Breast epithelium (tissue), 4 donors: ENCODE measurements around the gene CLHC1. TPM values are rescaled to one million over a fixed set of nuclear protein-coding genes. Genes with fewer than 3 reads are reported as not detected.

ENCODE experiments used
- DNase-seq, 2 donors: peaks; one replicate each; pipeline ENCODE4 v3.0.0-alpha.2; 2019; ENCODE audit warnings: low spot score in 2 of 2
- H3K27ac ChIP-seq, 2 donors: fragments of 200-600 bp; sonication (generic) in 1 of 2; one replicate each; pipeline ENCODE4 v1.5.1; 2016 to 2019; ENCODE audit warnings: mild to moderate bottlenecking in 1 of 2
- H3K27me3 ChIP-seq, 2 donors: fragments of 200-600 bp; sonication (generic) in 1 of 2; one replicate each; pipeline versions ENCODE4 v1.5.1 to v1.6.0; 2017 to 2019; ENCODE audit warnings: control low read depth in 1 of 2, mild to moderate bottlenecking in 1 of 2
- H3K36me3 ChIP-seq: fragments of 200-600 bp; one replicate; pipeline ENCODE4 v1.5.1; 2019
- H3K4me1 ChIP-seq, 2 donors: fragments of 200-600 bp; sonication (generic); one replicate each; pipeline ENCODE4 v1.5.1; 2016 to 2019; ENCODE audit warnings: control low read depth in 1 of 2
- H3K4me3 ChIP-seq, 3 donors: fragments of 200-600 bp; sonication (generic); 1 replicate in 2 of 3; 2 replicates in 1 of 3; pipeline ENCODE4 v1.5.1; 2016 to 2019; ENCODE audit warnings: mild to moderate bottlenecking in 3 of 3, moderate library complexity in 2 of 3
- H3K9me3 ChIP-seq, 2 donors: fragments of 200-600 bp; sonication (generic) in 1 of 2; one replicate each; pipeline ENCODE4 v1.5.1; 2016 to 2019; ENCODE audit warnings: control low read depth in 1 of 2
- CTCF ChIP-seq, 3 donors: fragments of 450-650 bp; IDR thresholded peaks; one replicate each; pipeline ENCODE4 v1.5.1; 2016 to 2017; ENCODE audit warnings: antibody characterized with exemption in 3 of 3, mild to moderate bottlenecking in 3 of 3, moderate library complexity in 3 of 3
- POLR2A ChIP-seq: fragments of 450-650 bp; IDR thresholded peaks from one replicate; pipeline ENCODE4 v1.6.1; 2016; ENCODE audit warnings: antibody characterized with exemption, mild to moderate bottlenecking, moderate library complexity
- POLR2AphosphoS5 ChIP-seq, 3 donors: sonication (generic); formaldehyde crosslinking; IDR thresholded peaks; one replicate each; pipeline ENCODE4 v1.6.1; 2017; ENCODE audit warnings: antibody characterized with exemption in 3 of 3
- intact Hi-C: fragments of 100-400 bp; cut with DNase I; formaldehyde crosslinking; loops from one replicate; pipeline ENCODE4 v1.15.1; 2023; ENCODE audit warnings: low total_unique reads
- total RNA-seq, 3 donors: library from RNA; depleted of rRNA; stranded (reverse); fragments of >200 nt; gene quantifications; one replicate each; pipeline ENCODE4 v1.1.0, GENCODE V29; 2016

CLHC1 gene
- total RNA-seq, 3 donors from 2014 or later = 3.5 to 20.8 (median 17.7) TPM

DNA sequence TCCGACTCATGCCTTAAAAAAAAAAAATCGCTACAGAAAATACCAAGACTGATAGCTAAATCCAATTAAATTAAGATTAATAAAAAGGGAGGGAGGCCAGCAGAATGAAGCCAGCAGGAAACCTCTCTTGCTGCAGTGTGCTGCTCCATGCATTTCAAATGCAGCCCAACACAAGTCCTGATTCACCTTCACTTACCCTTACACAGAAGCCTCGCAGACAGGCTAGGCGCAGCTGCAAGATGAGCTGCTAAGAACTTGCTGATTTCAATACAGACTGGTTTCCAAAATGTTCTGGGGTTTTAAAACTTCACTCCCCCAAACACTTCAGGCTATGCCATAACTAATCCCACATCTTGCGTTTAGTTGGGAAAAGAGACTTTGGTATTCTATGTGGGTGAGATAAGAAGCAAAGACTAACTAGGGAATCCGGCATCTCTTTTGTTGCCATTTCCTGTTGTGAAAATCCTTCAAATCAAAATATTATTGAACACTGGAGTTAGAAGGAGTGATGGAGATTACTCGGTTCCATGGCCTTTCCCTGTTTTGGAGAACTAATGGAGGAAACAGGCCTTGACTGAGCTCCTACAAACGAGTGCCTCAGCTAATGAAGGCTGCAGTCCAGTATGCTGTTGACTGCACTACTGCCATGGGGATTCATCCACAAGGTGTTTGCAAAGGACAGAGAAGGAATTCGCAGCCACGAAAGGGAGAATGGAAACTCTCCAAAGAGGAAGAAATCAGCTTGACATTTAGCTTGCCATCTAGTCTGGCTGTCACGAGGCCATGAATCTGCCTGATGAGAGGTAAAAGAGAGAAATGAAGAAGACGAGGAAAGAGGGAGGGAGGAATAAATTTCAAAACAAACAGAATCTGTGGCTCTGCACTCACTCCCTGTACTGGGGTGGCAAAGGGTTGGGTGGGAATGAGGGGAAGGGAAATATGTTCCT lies 67.3 kb downstream of the CLHC1 start:
- peak overlapping the region; percentile 84 to 85 for H3K27ac ChIP-seq
- H3K27me3 ChIP-seq = no peaks in the 10 kb centered on the region
- TF ChIP-seq POLR2A = no peak
- TF ChIP-seq POLR2AphosphoS5 (IDR thresholded peaks at IDR 0.05) = no peak
- TF ChIP-seq CTCF (IDR thresholded peaks at IDR 0.05) = no peak
- DNase-seq = no peak
- H3K9me3 ChIP-seq = no peaks in the 10 kb centered on the region
- H3K36me3 ChIP-seq = no peaks in the 10 kb centered on the region
- no peak overlapping the region for H3K4me3 ChIP-seq
- intact Hi-C loops = no loop called here
- peaks cover 0 to 5% of the 10 kb centered on the region in 2 donors for H3K4me1 ChIP-seq

DNA sequence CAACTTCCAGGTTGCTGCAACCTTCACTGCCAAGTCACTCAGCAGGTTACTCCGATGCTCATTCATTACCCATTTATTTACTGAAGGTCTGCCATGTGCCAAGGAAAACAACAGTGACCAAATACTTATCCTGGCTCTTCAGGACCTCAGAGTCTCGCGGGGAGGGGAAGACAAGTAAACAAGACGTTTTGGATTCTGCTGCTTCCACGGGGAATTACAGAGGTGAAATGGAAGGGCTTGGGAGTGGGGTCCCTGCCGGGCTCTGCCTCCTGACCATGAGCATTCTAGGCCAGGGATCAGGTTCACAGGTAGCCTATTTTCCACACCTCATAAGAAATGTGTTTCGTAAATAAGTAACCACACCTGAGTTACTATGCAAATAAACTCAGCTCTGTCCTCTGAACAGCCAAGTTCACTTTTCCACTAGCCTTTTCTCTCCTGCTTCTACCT lies 68.1 kb downstream of the CLHC1 start:
- intact Hi-C loops = no loop called here
- H3K36me3 ChIP-seq = no peaks in the 10 kb centered on the region
- H3K27ac ChIP-seq = peak overlapping the region; percentile 84 to 85
- H3K4me3 ChIP-seq = no peak overlapping the region
- DNase-seq = peak in 1 of 2 donors; percentile 42
- H3K9me3 ChIP-seq = no peaks in the 10 kb centered on the region
- H3K4me1 ChIP-seq = peaks cover 0 to 5% of the 10 kb centered on the region in 2 donors
- no peaks in the 10 kb centered on the region for H3K27me3 ChIP-seq
- TF ChIP-seq POLR2AphosphoS5 (IDR thresholded peaks at IDR 0.05) (peak in 2 of 3 donors; percentile 21 to 26), POLR2A (no peak), CTCF (IDR thresholded peaks at IDR 0.05) (no peak)

GRCh38 chr2:55163274-55163721 lies 68.8 kb downstream of the CLHC1 start:
- Histone ChIP-seq H3K9me3 (no peaks in the 10 kb centered on the region), H3K36me3 (no peaks in the 10 kb centered on the region), H3K4me1 (peaks cover 0 to 5% of the 10 kb centered on the region in 2 donors), H3K27me3 (no peaks in the 10 kb centered on the region), H3K27ac (peak overlapping the region; percentile 84 to 85), H3K4me3 (peak overlapping the region in 1 of 3 donors; percentile 16)
- no peak for TF ChIP-seq POLR2A
- intact Hi-C loops = no loop called here
- DNase-seq = no peak

- Histone ChIP-seq H3K27ac (peak overlapping the region; percentile 84 to 85), H3K4me1 (peaks cover 0 to 5% of the 10 kb centered on the region in 2 donors), H3K27me3 (no peaks in the 10 kb centered on the region), H3K9me3 (no peaks in the 10 kb centered on the region), H3K36me3 (no peaks in the 10 kb centered on the region), H3K4me3 (no peak overlapping the region)
- TF ChIP-seq POLR2AphosphoS5 (IDR thresholded peaks at IDR 0.05) = no peak
- no peak for TF ChIP-seq CTCF (IDR thresholded peaks at IDR 0.05)
- no peak for TF ChIP-seq POLR2A
- intact Hi-C loops = no loop called here
- DNase-seq = no peak
These were observed 69.6 kb downstream of the CLHC1 start for GRCh38 chr2:55162284-55163006.

- no peak overlapping the region for H3K4me3 ChIP-seq
These were observed 70.5 kb downstream of the CLHC1 start for GRCh38 chr2:55161295-55162210.

More at GRCh38 chr2:55161295-55162210, 70.5 kb downstream of the CLHC1 start:
- DNase-seq = no peak
- intact Hi-C loops = no loop called here
- Histone ChIP-seq H3K9me3 (no peaks in the 10 kb centered on the region), H3K36me3 (no peaks in the 10 kb centered on the region), H3K27ac (peak overlapping the region; percentile 84 to 85), H3K4me1 (peaks cover 0 to 5% of the 10 kb centered on the region in 2 donors), H3K27me3 (no peaks in the 10 kb centered on the region)
- no peak for TF ChIP-seq POLR2AphosphoS5 (IDR thresholded peaks at IDR 0.05)
- TF ChIP-seq POLR2A = no peak
- no peak for TF ChIP-seq CTCF (IDR thresholded peaks at IDR 0.05)
